GM12878 (cell line): ENCODE results near the gene TP53BP1. TPM values are rescaled to one million over a fixed set of nuclear protein-coding genes. Genes with fewer than 3 reads are reported as not detected.

Experiments used
- ATAC-seq: fragments of 200-7000 bp; cut with Tn5 transposase; 3 replicates; pipeline ENCODE4 v1.9.1; 2020; ENCODE audit warnings: mild to moderate bottlenecking, moderate library complexity
- BruUV-seq: library from RNA; stranded (reverse); fragments of 400-500 nt; replicated peaks from 2 replicates; lab custom pipeline; 2021; lab: Mats Ljungman, UMichigan
- CTCF ChIA-PET: fragments of 300-600 bp; sonication (Branson Sonifier 250); formaldehyde crosslinking; extraction: SDS; loops from one replicate; lab custom pipeline; 2021; ENCODE audit warnings: inconsistent platforms; lab: Yijun Ruan, JAX
- POLR2A ChIA-PET: fragments of 350-600 bp; formaldehyde crosslinking; extraction: SDS; loops from one replicate; lab custom pipeline; 2021; ENCODE audit warnings: inconsistent platforms; lab: Charles Lee
- RAD21 ChIA-PET: fragments of 300-600 bp; sonication (Branson Sonifier 250); formaldehyde crosslinking; loops from one replicate; lab custom pipeline; 2023; ENCODE audit warnings: antibody characterized with exemption; ENCODE audit not compliant: unreplicated experiment; lab: Charles Lee
- SMC1A ChIA-PET: fragments of 300-600 bp; sonication (Branson Sonifier 250); formaldehyde crosslinking; loops from one replicate; lab custom pipeline; 2023; ENCODE audit not compliant: unreplicated experiment, uncharacterized antibody; lab: Charles Lee
- DNase-seq: peaks from one replicate; pipeline ENCODE4 v3.0.0-alpha.2; 2011; ENCODE audit warnings: low read depth, low spot score
- FAIRE-seq: peaks from 3 replicates; lab custom pipeline; 2011; peaks lifted over from hg19 to GRCh38; lab: Jason Lieb, UNC
- H2AFZ ChIP-seq: 2 replicates; pipeline ENCODE4 v1.6.0; 2011; ENCODE audit warnings: low read depth, low read length, control low read depth; ENCODE audit not compliant: control insufficient read depth
- H3K27ac ChIP-seq: 2 replicates; pipeline ENCODE4 v1.5.1; 2011; ENCODE audit warnings: control low read depth; ENCODE audit not compliant: control insufficient read depth, insufficient read depth
- H3K27me3 ChIP-seq, 2 experiments: replicated peaks in 1 of 2; 2 replicates each; pipeline versions ENCODE4 v1.6.0 to v1.6.1; 2011; ENCODE audit warnings: low read length in 1 of 2; ENCODE audit not compliant: control insufficient read depth in 2 of 2, insufficient read depth in 2 of 2
- H3K36me3 ChIP-seq, 2 experiments: 2 replicates each; pipeline ENCODE4 v1.5.1; 2011; ENCODE audit warnings: low read length in 1 of 2; ENCODE audit not compliant: control insufficient read depth in 2 of 2, insufficient read depth in 2 of 2
- H3K4me1 ChIP-seq: 2 replicates; pipeline ENCODE4 v1.6.1; 2011; ENCODE audit warnings: mild to moderate bottlenecking, low read length, moderate library complexity, mixed read lengths; ENCODE audit not compliant: control insufficient read depth, insufficient read depth
- H3K4me2 ChIP-seq: 2 replicates; pipeline ENCODE4 v1.6.0; 2011; ENCODE audit warnings: control low read depth; ENCODE audit not compliant: control insufficient read depth, insufficient read depth
- H3K4me3 ChIP-seq: fragments of 200-600 bp; sonication (generic); 2 replicates; pipeline ENCODE4 v1.5.1; 2016
- H3K79me2 ChIP-seq: 2 replicates; pipeline ENCODE4 v1.6.0; 2011; ENCODE audit warnings: low read length; ENCODE audit not compliant: control insufficient read depth, insufficient read depth
- H3K9ac ChIP-seq: 2 replicates; pipeline ENCODE4 v1.8.0; 2011; ENCODE audit warnings: low read length, control low read depth, mixed read lengths; ENCODE audit not compliant: control insufficient read depth, insufficient read depth
- H3K9me3 ChIP-seq: replicated peaks from 3 replicates; pipeline ENCODE4 v1.5.1; 2011; ENCODE audit warnings: mild to moderate bottlenecking, low read length; ENCODE audit not compliant: control insufficient read depth, insufficient read depth
- H4K20me1 ChIP-seq: 2 replicates; pipeline ENCODE4 v1.6.0; 2011; ENCODE audit not compliant: control insufficient read depth, insufficient read depth
- GABPA ChIP-seq: IDR thresholded peaks from 2 replicates; pipeline ENCODE4 v1.6.1; 2014; ENCODE audit warnings: antibody characterized with exemption, low read depth, mild to moderate bottlenecking, inconsistent platforms
- MLLT1 ChIP-seq: fragments of 450-650 bp; IDR thresholded peaks from 2 replicates; pipeline ENCODE4 v1.6.1; 2016; ENCODE audit warnings: mild to moderate bottlenecking
- STAT1 ChIP-seq: fragments of 450-650 bp; conservative IDR thresholded peaks from 2 replicates; pipeline ENCODE4 v1.6.1; 2014; ENCODE audit warnings: antibody characterized with exemption, mild to moderate bottlenecking
- ZBTB40 ChIP-seq: fragments of 450-650 bp; IDR thresholded peaks from 2 replicates; pipeline ENCODE4 v1.6.1; 2016; ENCODE audit warnings: mild to moderate bottlenecking, moderate library complexity, borderline replicate concordance
- ZNF207 ChIP-seq: fragments of 450-650 bp; IDR thresholded peaks from 2 replicates; pipeline ENCODE4 v1.6.1; 2014; ENCODE audit warnings: antibody characterized with exemption, mild to moderate bottlenecking, borderline replicate concordance
- ZNF592 ChIP-seq: fragments of 450-650 bp; IDR thresholded peaks from 2 replicates; pipeline ENCODE4 v1.6.1; 2017; ENCODE audit warnings: mild to moderate bottlenecking, moderate library complexity
- WGBS: methylation state at CpG from one replicate; pipeline ENCODE4 v1.1.6; 2016; ENCODE audit warnings: low lambda C conversion rate; ENCODE audit not compliant: insufficient replicate concordance, insufficient coverage; ENCODE audit errors: missing lambda C conversion rate; 5-methylcytosine and 5-hydroxymethylcytosine counted together
- in situ Hi-C: fragments of 300-500 bp; cut with MboI; formaldehyde crosslinking; loops from 9 replicates; pipeline ENCODE4 v1.14.3; 2018; ENCODE audit warnings: mixed read lengths
- intact Hi-C: fragments of 100-400 bp; cut with micrococcal nuclease; formaldehyde crosslinking; loops from one replicate; pipeline ENCODE4 v1.14.2; 2022; ENCODE audit not compliant: unreplicated experiment
- polyA plus RNA-seq, 11 experiments: library from polyadenylated mRNA; depleted of rRNA in 4 of 11; unstranded in 6 of 11; stranded (reverse) in 5 of 11; fragments of >200 nt; fragmentation: Nextera tagmentation in 4 of 11; fragmentation: Illumina TruSeq in 1 of 11; extraction: Ambion mirVana in 4 of 11; extraction: Trizol in 1 of 11; gene quantifications; 1 replicate in 1 of 11; 2 replicates in 10 of 11; pipeline versions ENCODE4 v1.2.1 to v1.2.3, GENCODE V29; 2011 to 2016; ENCODE audit warnings: inconsistent platforms in 2 of 11, missing spikeins in 2 of 11, low read depth in 1 of 11
- total RNA-seq, 4 experiments: library from RNA; depleted of rRNA in 3 of 4; stranded (reverse); fragments of >200 nt in 3 of 4; fragmentation: Illumina TruSeq in 1 of 4; extraction: Trizol in 1 of 4; gene quantifications; 2 replicates each; pipeline versions ENCODE4 v1.2.1 to v1.2.3, GENCODE V29; 2013 to 2021

The TP53BP1 gene
- total and polyA plus RNA-seq, 10 of the 15 experiments (the other 5 are each of a cell fraction or from before 2014, with no cell fraction given) = 6.2 to 50.2 (median 19.3) TPM

GRCh38 chr15:43484455-43484854 lies 8.5 kb downstream of the TP53BP1 start:
- SMC1A ChIA-PET = interaction anchor here (1.1 to 3.9 kb wide), 3 partner anchors 9 to 30 kb away, joined by 5 to 26 read pairs (median 6); no protein-coding TSS in a partner anchor
- no peak overlapping the region for H3K9ac ChIP-seq
- H3K79me2 ChIP-seq = no peaks in the 10 kb centered on the region
- DNase-seq = no peak
- RAD21 ChIA-PET = interaction anchor here (1.0 kb wide), 1 partner anchor 26 kb away, joined by 5 read pairs; no protein-coding TSS in a partner anchor
- 98% methylated on average over 2 of the region's 2 CpGs for WGBS
- CTCF ChIA-PET = interaction anchor here (4.5 kb wide), 1 partner anchor 29 kb away, joined by 54 read pairs; no protein-coding TSS in a partner anchor
- no peaks in the 10 kb centered on the region for H3K4me1 ChIP-seq
- ATAC-seq = no peak
- POLR2A ChIA-PET = no interaction called here
- in situ Hi-C loops = no loop called here
- H3K27ac ChIP-seq = no peak overlapping the region
- no peaks in the 10 kb centered on the region for H3K27me3 ChIP-seq
- no TSS peak for BruUV-seq
- no peaks in the 10 kb centered on the region for H3K9me3 ChIP-seq
- no peaks in the 10 kb centered on the region; a peak in 2 of 4 replicates for H3K36me3 ChIP-seq
- no peak for TF ChIP-seq GABPA
- no peak for TF ChIP-seq ZNF207
- no peak for TF ChIP-seq ZBTB40
- no peak for TF ChIP-seq STAT1
- TF ChIP-seq ZNF592 = no peak
- no peak for TF ChIP-seq MLLT1
- TF ChIP-seq, all 136 proteins: peak for 0
- Histone ChIP-seq H4K20me1 (no peaks in the 10 kb centered on the region), H3K4me3 (no peak overlapping the region), H3K4me2 (no peak overlapping the region), H2AFZ (no peak overlapping the region)
- intact Hi-C loops = no loop called here
- FAIRE-seq = no peak
